NCI-H345 treated with DMSO at 0.1 percent for 48 hours (cell line): ENCODE data around the gene KCNK4.
A peak's percentile ranks its signal among the peaks of the same experiment; 100 is the strongest.
"Not testable (repeated sequence)": the region's sequence is repeated elsewhere in the genome, so short reads cannot be mapped to it uniquely, and the experiment has no call there.

ENCODE experiments used
- DNase-seq: peaks from one replicate; lab custom pipeline; 2025; ENCODE audit not compliant: unreplicated experiment; lab: John Stamatoyannopoulos, UW

The KCNK4 gene

DNA sequence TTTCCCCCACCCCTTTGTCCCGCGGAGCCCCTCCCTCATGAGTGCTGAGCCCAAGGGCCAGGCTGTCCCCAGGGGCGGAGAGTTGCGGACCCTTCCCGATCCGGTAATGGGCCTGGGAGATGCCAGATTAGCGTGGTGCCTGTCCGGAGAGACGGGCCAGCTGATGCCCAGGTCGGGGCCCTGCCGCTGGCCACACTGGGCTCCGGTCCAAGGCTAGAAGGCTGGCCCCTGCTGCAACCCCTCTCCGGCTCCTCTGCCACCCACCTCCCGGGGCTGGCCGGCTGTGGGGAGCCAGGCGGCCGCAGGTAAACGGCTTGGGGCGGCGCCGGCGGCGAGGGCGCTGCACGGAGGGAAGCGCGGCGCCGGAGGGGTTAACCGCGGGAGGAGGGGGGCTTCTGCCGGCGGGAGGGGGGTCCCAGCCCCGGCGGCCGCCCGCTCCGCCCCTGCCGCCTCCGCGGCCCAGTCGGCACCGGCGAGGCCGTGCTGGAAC is at the start of gene KCNK4:
Gene KCNK4 (plus strand): TSS at position 41 of the 490 bp plus-strand sequence. CDS start 1,717 bp downstream, outside the sequence.
- no peak for DNase-seq

GRCh38 chr11:64241491-64242374 is 49.4 kb upstream of the KCNK4 start:
- no peak for DNase-seq

DNA sequence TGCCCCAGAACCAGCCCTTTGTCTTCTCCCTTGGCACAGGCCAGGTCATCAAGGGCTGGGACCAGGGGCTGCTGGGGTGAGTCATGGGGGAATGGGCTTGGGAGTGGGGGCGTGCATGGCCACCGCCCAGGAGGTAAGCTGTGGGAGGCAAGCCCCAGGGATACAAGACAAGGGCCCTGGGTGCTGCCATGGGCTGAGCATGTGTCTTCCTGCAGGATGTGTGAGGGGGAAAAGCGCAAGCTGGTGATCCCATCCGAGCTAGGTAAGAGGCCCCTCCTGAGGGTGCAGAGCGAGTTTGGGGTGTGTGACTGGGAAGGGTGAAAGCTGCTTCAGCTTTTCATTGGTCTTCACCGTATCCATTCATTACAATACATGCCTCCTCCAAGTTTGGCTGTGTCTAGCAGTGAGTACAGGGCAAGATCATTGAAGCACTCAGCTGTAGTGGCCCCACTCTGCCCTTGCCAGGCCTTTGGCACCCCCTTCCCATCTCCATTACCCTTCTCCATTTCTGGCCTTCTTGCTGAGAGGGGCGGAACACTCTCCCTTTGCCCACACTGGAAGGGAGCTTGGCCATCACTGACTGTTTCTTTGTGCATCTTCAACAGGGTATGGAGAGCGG is 47.8 kb upstream of the KCNK4 start:
- DNase-seq = no peak

DNA sequence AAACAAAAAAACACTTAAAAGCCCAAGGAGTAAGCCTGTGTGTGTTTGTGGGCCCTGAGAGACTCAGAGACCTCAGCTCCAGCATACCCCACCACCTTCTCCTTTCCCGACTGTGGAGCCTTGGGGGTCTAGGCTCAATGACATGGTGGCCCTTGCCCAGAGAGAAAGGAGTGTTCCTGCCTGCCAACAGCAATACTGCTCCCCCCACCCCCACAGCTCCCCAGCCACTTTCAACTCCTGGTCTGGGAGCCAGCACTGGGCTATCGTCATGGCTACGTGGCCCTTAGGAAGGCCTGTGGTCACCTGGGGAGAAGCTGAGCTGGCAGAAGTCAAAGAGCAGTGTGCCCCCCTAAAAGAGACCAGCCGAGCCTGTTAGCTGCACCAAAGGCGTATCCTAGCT is 47.0 kb upstream of the KCNK4 start:
- DNase-seq = no peak

DNA sequence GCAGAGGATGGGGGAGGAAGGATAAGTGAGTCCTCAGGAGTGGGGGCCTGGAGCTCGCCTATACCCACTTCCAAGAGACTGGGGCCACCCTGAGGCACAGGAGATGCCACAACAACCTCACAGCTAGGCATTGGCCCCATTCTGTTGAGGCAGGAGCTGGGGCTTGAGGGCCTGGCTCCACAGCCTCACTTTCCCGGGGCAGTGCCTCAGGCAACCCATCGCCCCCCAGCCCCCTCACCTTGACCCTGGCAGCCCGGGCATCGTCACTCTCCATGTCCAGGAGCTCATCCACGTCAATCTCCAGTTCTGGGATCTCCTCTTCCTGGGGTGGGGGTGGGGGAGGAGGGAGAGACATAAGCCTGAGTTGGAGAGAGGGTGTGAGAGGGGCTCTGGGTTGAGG is 46.1 kb upstream of the KCNK4 start:
- no peak for DNase-seq

GRCh38 chr11:64245401-64245796 is 45.7 kb upstream of the KCNK4 start:
- no peak for DNase-seq

DNA sequence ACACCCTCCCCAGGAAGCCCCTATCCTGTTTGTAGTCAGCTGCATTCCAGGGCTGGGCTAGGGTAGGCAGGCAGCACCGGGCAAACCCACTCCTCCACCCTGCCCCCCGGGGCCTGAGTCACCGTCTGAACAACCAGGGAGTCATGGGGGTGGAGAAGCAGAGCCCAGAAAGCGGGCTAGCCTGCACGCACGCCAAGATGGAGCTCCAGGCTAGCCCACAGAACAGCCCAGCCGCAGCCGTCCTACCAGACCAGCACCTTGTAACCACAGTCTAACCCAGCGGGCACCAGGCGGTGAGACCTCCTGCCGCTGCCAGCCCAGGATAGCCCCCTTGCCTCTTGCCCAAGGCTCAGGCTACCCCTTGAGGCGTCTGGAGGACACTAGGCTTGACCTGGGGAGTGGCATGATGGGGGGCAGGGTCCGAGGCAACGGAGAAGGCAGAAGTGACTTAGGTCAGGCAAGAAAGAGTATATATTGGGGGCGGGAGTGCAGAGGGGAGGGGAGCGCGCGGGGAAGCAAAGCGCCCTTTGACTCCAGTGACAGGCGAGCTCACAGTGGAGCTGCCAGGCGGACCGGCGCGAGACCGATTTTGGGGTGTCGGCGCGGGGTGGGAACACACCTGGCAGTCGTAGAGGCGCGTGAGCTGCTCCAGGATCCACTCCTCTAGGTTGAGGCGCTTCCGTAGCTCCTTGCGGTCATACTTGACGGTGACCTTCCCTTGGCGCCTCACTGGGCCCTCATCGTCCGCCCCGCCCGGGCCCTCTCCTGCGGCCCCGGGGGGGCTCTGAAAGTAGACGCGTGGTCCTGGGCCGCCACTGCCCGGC is 45.1 kb upstream of the KCNK4 start:
- no peak for DNase-seq

DNA sequence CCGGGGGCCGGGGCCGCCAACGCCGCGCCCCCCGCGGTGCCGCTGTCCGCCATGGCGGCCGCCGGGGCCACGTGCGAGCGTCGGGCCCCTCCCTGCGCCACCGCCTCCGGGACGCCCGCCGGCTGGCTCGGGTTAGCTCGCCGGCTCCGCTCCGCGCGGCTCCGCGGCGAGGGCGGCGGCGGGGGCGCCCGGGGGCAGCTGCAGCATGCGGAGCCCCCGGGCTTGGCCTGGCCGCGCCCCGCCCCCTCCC is 44.6 kb upstream of the KCNK4 start:
- not testable (repeated sequence) for DNase-seq

GRCh38 chr11:64246871-64247728 is 44.0 kb upstream of the KCNK4 start, which contains the start of gene PPP1R14B:
Gene PPP1R14B (minus strand): TSS chr11:64246943. CDS start chr11:64246673, 270 bp downstream.
- DNase-seq = peak; percentile 64

GRCh38 chr11:64247729-64248531 is 43.2 kb upstream of the KCNK4 start:
- DNase-seq = no peak

DNA sequence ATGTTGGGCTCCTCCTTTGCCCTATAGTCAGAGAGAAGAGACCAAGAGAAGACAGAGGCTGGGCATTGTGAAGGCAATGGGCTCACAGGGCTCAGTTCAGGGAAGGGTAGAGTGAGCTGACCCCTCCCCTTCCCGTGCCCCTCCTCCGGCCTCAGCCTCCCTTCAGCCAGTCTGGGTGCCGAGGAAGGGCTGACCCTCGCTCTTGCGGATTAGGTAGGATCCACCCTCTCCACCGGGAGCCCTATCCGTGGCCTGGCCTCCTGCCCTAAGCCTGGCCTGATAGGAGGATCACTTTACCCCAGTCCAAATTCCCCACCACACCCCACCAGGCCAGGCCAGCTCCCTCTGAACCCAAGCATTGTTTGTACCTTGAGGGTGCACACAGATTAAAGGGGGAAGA is 42.5 kb upstream of the KCNK4 start:
- no peak for DNase-seq

- DNase-seq = no peak
These were observed 42.1 kb upstream of the KCNK4 start for GRCh38 chr11:64249038-64249437.

DNA sequence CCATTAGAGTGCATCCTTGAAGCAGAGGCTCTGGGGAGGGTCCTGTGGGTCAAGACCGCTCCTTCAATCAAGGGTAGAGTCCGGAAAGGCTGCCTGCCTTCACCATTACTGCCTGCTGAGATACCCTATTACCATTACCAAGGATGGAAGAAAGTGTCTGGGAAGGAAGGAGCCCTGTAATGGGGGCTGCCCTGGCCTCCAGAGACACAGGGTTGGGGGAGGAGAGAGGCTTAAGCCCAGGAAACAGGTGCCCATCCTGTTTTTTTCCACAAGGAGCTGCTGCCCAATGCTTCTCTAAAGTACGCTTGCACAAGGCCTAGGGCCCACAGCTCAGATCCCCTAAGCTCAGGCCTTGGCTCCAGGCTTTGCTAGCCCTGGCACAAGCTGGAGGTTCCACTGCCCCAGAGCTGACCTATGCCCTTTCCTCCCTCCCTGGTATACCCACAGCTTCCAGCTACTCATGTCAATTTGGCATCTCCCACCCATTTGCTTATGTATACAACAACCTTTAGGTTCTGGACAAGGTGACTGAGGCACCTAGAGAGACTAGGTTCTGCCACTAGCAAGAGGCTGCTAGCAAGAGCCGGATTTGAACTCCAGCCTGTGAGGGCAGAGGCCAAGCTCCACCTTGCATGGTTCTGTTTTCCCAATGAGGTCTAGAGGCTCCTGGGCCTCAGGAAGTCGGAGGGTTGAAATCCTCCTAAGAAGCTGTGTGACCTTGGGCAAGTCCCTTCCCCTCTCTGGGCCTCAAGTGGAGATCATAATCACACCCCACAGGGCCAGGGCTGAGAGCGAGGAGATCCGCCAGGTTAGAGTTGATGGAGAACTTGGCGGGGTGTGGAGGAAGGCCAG is 41.3 kb upstream of the KCNK4 start:
- no peak for DNase-seq

- DNase-seq = no peak
These were observed 40.6 kb upstream of the KCNK4 start for GRCh38 chr11:64250415-64251015.

DNA sequence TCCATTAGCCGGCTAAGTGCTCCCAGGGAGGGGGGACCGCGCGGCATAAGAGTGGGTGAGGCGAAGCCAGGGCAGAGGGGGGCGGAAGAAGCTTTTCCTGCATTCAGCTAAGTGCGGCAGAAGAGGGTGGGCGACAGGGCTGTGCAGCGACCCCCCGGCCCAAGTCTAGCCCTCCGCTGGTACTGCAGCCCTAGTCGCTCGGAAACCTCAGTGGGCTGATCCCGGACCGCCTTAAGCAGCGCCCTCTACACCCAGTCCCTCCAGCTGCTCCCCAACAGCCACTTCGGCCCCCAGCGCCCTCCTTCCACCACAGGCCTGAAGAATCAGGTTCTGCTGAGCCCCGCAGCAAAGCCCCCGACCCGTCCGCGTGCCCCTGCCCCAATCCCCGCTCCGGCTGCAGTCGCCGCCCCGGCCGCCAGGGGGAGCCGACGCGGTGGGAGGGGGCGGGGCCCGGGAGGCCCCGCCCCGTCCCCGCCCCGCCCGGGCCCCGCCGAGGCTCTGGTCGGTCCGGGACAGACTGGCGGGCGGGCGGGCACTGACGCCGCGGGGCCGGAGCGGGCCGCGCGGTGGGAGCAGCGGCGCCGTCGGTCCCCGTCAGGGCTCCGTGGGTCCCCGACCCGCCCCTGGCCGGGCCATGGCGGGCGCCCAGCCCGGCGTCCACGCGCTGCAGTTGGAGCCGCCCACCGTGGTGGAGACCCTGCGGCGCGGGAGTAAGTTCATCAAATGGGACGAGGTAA is 39.9 kb upstream of the KCNK4 start, which contains the start of gene PLCB3:
Gene PLCB3 (plus strand): TSS at position 515 of the 737 bp plus-strand sequence. CDS start 120 bp downstream, at position 635.
- DNase-seq = no peak

GRCh38 chr11:64251753-64252002 is 39.4 kb upstream of the KCNK4 start:
- DNase-seq = no peak

DNA sequence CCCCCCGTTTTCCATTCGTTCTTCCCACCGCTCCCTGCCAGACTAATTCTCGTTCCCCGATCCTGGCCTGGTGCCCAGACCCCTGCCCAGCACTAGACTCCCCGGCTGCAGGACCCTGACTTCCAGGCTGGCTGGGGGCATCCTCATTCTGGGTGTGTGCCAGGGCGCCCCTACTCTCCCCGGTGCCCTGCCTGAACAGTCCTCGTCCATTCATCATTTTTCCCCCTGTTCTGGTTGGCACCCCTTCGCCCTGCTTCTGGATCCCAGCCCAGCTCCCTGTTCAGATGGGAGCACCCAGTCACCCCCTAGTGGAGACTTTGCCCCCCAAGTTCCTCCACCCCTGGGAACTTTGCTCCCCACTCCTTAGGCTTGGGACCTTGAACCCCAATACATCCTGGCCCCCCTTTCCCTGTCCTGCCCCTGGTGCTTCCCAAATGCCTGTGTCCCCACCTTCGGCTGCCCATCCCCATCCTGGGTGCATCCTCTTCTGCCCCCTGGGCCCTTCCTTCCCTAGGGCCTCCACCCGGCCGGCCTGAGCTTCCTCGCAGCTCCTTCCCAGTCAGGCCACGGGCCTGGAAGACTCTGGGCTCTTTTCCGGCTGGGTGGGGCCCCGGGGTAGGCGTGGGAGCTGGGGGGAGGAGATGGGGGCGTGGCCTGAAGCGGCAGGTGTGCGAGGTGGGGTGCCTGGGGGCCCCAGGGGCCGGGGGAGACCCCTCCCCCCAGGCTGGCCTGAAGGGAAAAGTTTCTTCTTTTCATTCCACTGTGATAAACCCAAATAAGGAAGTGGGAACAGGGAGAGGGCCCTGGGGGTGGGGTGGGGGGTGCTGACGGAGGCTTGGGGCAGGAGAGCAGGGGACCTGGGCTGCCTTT is 38.9 kb upstream of the KCNK4 start:
- no peak for DNase-seq
